Erythroblast (primary cell): ENCODE data around the gene CDA.

Experiments
- DNase-seq, 2 experiments: peaks; one replicate each; lab custom pipeline; 2025; lab: John Stamatoyannopoulos, UW
- GATA1 ChIP-seq: IDR thresholded peaks from 2 replicates; pipeline ENCODE4 v1.6.1; 2011; ENCODE audit warnings: low read depth, mild to moderate bottlenecking, control low read depth, low read length, moderate library complexity
- POLR2A ChIP-seq: IDR thresholded peaks from 2 replicates; pipeline ENCODE4 v1.6.1; 2011; ENCODE audit warnings: mild to moderate bottlenecking, low read length

CDA gene

GRCh38 chr1:20573987-20574386 lies 14.9 kb upstream of the CDA start:
- DNase-seq, result no peak
- TF ChIP-seq GATA1 (no peak), POLR2A (no peak)

GRCh38 chr1:20574686-20575540 lies 14.0 kb upstream of the CDA start:
- TF ChIP-seq GATA1, result no peak
- no peak for TF ChIP-seq POLR2A
- DNase-seq, result peak; percentile 76 to 84

GRCh38 chr1:20575541-20576336 lies 13.2 kb upstream of the CDA start:
- no peak for TF ChIP-seq GATA1
- TF ChIP-seq POLR2A, result no peak
- DNase-seq, result no peak

GRCh38 chr1:20578062-20578461 lies 10.8 kb upstream of the CDA start:
- no peak for DNase-seq
- no peak for TF ChIP-seq POLR2A

GRCh38 chr1:20578721-20579395 lies 10.0 kb upstream of the CDA start:
- TF ChIP-seq GATA1 (no peak), POLR2A (no peak)
- DNase-seq, result no peak

GRCh38 chr1:20584890-20585289 lies 4.0 kb upstream of the CDA start:
- TF ChIP-seq GATA1, result no peak
- TF ChIP-seq POLR2A, result no peak
- DNase-seq, result no peak

- no peak for DNase-seq
- TF ChIP-seq GATA1 (no peak), POLR2A (no peak)
Measured at GRCh38 chr1:20586953-20587660, 1.8 kb upstream of the CDA start.

GRCh38 chr1:20587661-20588053 lies 1.2 kb upstream of the CDA start:
- no peak for TF ChIP-seq POLR2A
- peak in 1 of 2 experiments; percentile 16 for DNase-seq

- DNase-seq, result no peak
Measured at GRCh38 chr1:20589331-20590278, 708 bp downstream of the CDA start.

GRCh38 chr1:20590306-20590777 lies 1.4 kb downstream of the CDA start:
- TF ChIP-seq POLR2A (no peak), GATA1 (no peak)
- DNase-seq, result no peak

More at GRCh38 chr1:20589331-20590278, 708 bp downstream of the CDA start:
- TF ChIP-seq POLR2A, result no peak
- no peak for TF ChIP-seq GATA1

GRCh38 chr1:20593756-20594155 lies 4.9 kb downstream of the CDA start:
- TF ChIP-seq GATA1 (no peak), POLR2A (no peak)
- DNase-seq, result no peak

- no peak for DNase-seq
- TF ChIP-seq GATA1 (no peak), POLR2A (no peak)
Measured at GRCh38 chr1:20594746-20595145, 5.8 kb downstream of the CDA start.

GRCh38 chr1:20596106-20596505 lies 7.2 kb downstream of the CDA start:
- DNase-seq, result no peak
- TF ChIP-seq GATA1 (no peak), POLR2A (no peak)
